OCI-LY3 (cell line): ENCODE measurements around the gene ST14.

ENCODE experiments used
- H2AFZ ChIP-seq: fragments of 200-600, 300-600 bp; shearing (Covaris generic); 2 replicates; pipeline ENCODE4 v1.6.0; 2014; ENCODE audit warnings: antibody characterized with exemption, low read depth, low read length
- H3K27ac ChIP-seq: fragments of 200-600, 300-600 bp; sonication (generic); 2 replicates; pipeline ENCODE4 v1.5.1; 2014; ENCODE audit warnings: mild to moderate bottlenecking, low read length, moderate library complexity, mixed read lengths
- H3K27me3 ChIP-seq: fragments of 200-600, 300-600 bp; sonication (generic); 2 replicates; pipeline ENCODE4 v1.6.1; 2014; ENCODE audit warnings: low read depth, low read length, mixed read lengths
- H3K36me3 ChIP-seq: fragments of 200-600, 300-600 bp; sonication (generic); replicated peaks from 2 replicates; pipeline ENCODE3; 2014; ENCODE audit warnings: low read depth, low read length, mixed read lengths
- H3K4me1 ChIP-seq: fragments of 300-600, 200-600 bp; sonication (generic); 2 replicates; pipeline ENCODE4 v1.6.1; 2014; ENCODE audit warnings: low read length, mixed read lengths
- H3K4me2 ChIP-seq: fragments of 200-600, 300-600 bp; sonication (generic); 2 replicates; pipeline ENCODE4 v1.6.1; 2014; ENCODE audit warnings: low read length, mixed read lengths
- H3K4me3 ChIP-seq: fragments of 300-600, 200-600 bp; sonication (generic); 2 replicates; pipeline ENCODE4 v1.5.1; 2014; ENCODE audit warnings: antibody characterized with exemption, mild to moderate bottlenecking, low read length, moderate library complexity
- H3K79me2 ChIP-seq: fragments of 300-600, 200-600 bp; shearing (Covaris generic); 2 replicates; pipeline ENCODE4 v1.6.1; 2014; ENCODE audit warnings: mild to moderate bottlenecking, low read length, mixed read lengths
- H3K9ac ChIP-seq: fragments of 300-600, 200-600 bp; shearing (Covaris generic); 2 replicates; pipeline ENCODE4 v1.6.0; 2014; ENCODE audit warnings: mild to moderate bottlenecking, low read length, moderate library complexity
- H3K9me3 ChIP-seq: fragments of 200-600, 300-600 bp; shearing (Covaris generic); 2 replicates; pipeline ENCODE4 v1.6.1; 2014; ENCODE audit warnings: low read length, mixed read lengths; ENCODE audit not compliant: insufficient read depth
- H4K20me1 ChIP-seq: fragments of 200-600, 300-600 bp; sonication (generic); 2 replicates; pipeline ENCODE4 v1.6.1; 2016; ENCODE audit warnings: low read length, mixed read lengths; ENCODE audit not compliant: insufficient read depth
- CTCF ChIP-seq: fragments of 200-600, 300-600 bp; sonication (generic); IDR thresholded peaks from 2 replicates; pipeline ENCODE4 v1.5.1; 2014; ENCODE audit warnings: antibody characterized with exemption, low read length, low read depth
- EZH2phosphoT487 ChIP-seq: fragments of 200-600 bp; shearing (Covaris generic); IDR thresholded peaks from 2 replicates; pipeline ENCODE4 v1.6.1; 2018; ENCODE audit warnings: antibody characterized with exemption, mixed run types, low read depth

The ST14 gene

GRCh38 chr11:130177782-130178181 lies 18.2 kb downstream of the ST14 start:
- Histone ChIP-seq H3K36me3 (peaks cover 21% of the 10 kb centered on the region), H2AFZ (no peak overlapping the region), H3K9me3 (peaks cover 8% of the 10 kb centered on the region; the same call in 1 of the 2 replicates), H3K9ac (no peak overlapping the region), H3K4me2 (no peak overlapping the region), H3K4me1 (peaks cover 49% of the 10 kb centered on the region), H3K4me3 (no peak overlapping the region), H4K20me1 (peaks cover 44% of the 10 kb centered on the region), H3K27me3 (no peaks in the 10 kb centered on the region), H3K27ac (no peak overlapping the region), H3K79me2 (peaks cover 81% of the 10 kb centered on the region)
- TF ChIP-seq EZH2phosphoT487 = no peak
- TF ChIP-seq CTCF = no peak

GRCh38 chr11:130178441-130179339 lies 19.1 kb downstream of the ST14 start:
- no peak overlapping the region for H3K4me3 ChIP-seq

GRCh38 chr11:130179396-130180306 lies 20.1 kb downstream of the ST14 start:
- H3K9ac ChIP-seq = peak overlapping the region; percentile 52; the same call in 1 of the 2 replicates

More at GRCh38 chr11:130178441-130179339, 19.1 kb downstream of the ST14 start:
- no peak overlapping the region for H3K27ac ChIP-seq
- H3K9me3 ChIP-seq = peaks cover 8% of the 10 kb centered on the region; the same call in 1 of the 2 replicates
- peaks cover 19% of the 10 kb centered on the region for H3K36me3 ChIP-seq
- peaks cover 82% of the 10 kb centered on the region for H3K79me2 ChIP-seq
- peaks cover 40% of the 10 kb centered on the region for H4K20me1 ChIP-seq
- no peaks in the 10 kb centered on the region for H3K27me3 ChIP-seq
- peak overlapping the region; percentile 96 for H3K4me2 ChIP-seq
- H3K9ac ChIP-seq = no peak overlapping the region
- no peak overlapping the region for H2AFZ ChIP-seq
- peaks cover 49% of the 10 kb centered on the region for H3K4me1 ChIP-seq
- TF ChIP-seq EZH2phosphoT487 (no peak), CTCF (no peak)

More at GRCh38 chr11:130179396-130180306, 20.1 kb downstream of the ST14 start:
- Histone ChIP-seq H3K79me2 (peaks cover 84% of the 10 kb centered on the region), H3K4me2 (peak overlapping the region; percentile 96), H3K4me3 (peak overlapping the region; percentile 73), H3K27me3 (no peaks in the 10 kb centered on the region), H3K36me3 (peaks cover 9% of the 10 kb centered on the region), H3K27ac (peak overlapping the region; percentile 83), H3K9me3 (peaks cover 6% of the 10 kb centered on the region; the same call in 1 of the 2 replicates), H4K20me1 (peaks cover 38% of the 10 kb centered on the region), H2AFZ (no peak overlapping the region), H3K4me1 (peaks cover 49% of the 10 kb centered on the region)
- no peak for TF ChIP-seq EZH2phosphoT487
- TF ChIP-seq CTCF = no peak
